Mucosa of rectum (tissue), 2 donors: ENCODE data around the gene ETV6.

ENCODE experiments used
- H3K27ac ChIP-seq, 2 donors: one replicate each; pipeline ENCODE4 v1.7.0; 2013; ENCODE audit warnings: inconsistent platforms in 2 of 2, low read depth in 2 of 2, low read length in 2 of 2
- H3K27me3 ChIP-seq, 2 donors: one replicate each; pipeline ENCODE4 v1.7.0; 2013; ENCODE audit warnings: low read length in 2 of 2; ENCODE audit not compliant: control insufficient read depth in 2 of 2, insufficient read depth in 2 of 2
- H3K36me3 ChIP-seq, 2 donors: one replicate each; pipeline ENCODE4 v1.7.0; 2013; ENCODE audit warnings: low read length in 2 of 2; ENCODE audit not compliant: control insufficient read depth in 2 of 2, insufficient read depth in 2 of 2
- H3K4me1 ChIP-seq, 2 donors: one replicate each; pipeline ENCODE4 v1.7.0; 2013; ENCODE audit warnings: low read length in 2 of 2, mild to moderate bottlenecking in 1 of 2; ENCODE audit not compliant: control insufficient read depth in 2 of 2, insufficient read depth in 2 of 2
- H3K4me3 ChIP-seq, 2 donors: one replicate each; pipeline ENCODE4 v1.7.0; 2013; ENCODE audit warnings: low read length in 2 of 2
- H3K9ac ChIP-seq, 2 donors: one replicate each; pipeline ENCODE4 v1.7.0; 2013; ENCODE audit warnings: low read length in 2 of 2, low read depth in 1 of 2, mild to moderate bottlenecking in 1 of 2
- H3K9me3 ChIP-seq, 2 donors: one replicate each; pipeline ENCODE4 v1.7.0; 2013; ENCODE audit warnings: low read length in 2 of 2; ENCODE audit not compliant: control insufficient read depth in 2 of 2
- donor health status: healthy.
- donor health status: Normal muscosa, but diverticular disease.

The ETV6 gene

DNA sequence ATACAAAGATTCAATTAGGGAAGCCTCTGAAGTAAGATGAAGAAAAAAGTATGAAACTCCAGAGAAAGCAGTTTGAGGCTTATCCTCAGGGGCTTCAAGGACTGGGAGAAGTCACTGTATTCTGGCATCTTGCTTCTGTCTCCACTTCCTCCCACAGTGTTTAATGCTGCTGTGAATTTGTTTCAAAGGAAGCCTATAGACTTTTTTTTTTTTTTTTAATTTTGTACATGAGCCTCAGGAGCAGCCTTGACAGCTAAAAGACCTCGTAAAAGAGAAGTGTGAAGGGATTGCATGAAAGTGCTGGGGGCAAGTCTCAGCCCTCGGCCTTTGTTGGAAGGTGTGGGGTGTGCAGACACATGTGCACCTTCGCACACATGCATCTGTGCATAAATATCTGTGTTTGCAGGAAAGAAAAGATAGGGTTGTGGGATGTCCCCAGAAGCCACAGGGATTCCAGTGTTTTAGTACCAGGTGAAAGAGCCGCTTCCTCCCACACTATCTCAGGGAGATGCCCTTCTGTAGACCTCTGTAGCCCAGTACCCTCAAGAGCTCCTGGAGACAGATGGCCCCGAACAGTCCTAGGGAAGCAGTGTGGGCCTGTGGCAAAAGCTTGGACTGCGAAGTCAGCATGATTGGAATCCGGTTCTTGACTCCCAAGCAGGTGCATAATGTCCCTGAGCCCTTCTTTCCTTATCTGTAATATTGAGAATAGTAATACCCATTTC lies 227.8 kb downstream of the ETV6 start:
- Histone ChIP-seq H3K9me3 (no peaks in the 10 kb centered on the region), H3K36me3 (peaks cover 0 to 2% of the 10 kb centered on the region in 2 donors), H3K9ac (peak overlapping the region in 1 of 2 donors; percentile 46), H3K4me3 (no peak overlapping the region), H3K27me3 (no peaks in the 10 kb centered on the region), H3K27ac (peak overlapping the region; percentile 64 to 79), H3K4me1 (peaks cover 32 to 56% of the 10 kb centered on the region in 2 donors)

- peak overlapping the region; percentile 64 to 79 for H3K27ac ChIP-seq
- H3K27me3 ChIP-seq: no peaks in the 10 kb centered on the region
- no peaks in the 10 kb centered on the region for H3K9me3 ChIP-seq
- peak overlapping the region; percentile 46 to 47 for H3K9ac ChIP-seq
- peak overlapping the region; percentile 6 to 45 for H3K4me3 ChIP-seq
- H3K4me1 ChIP-seq: peaks cover 32 to 64% of the 10 kb centered on the region in 2 donors
- no peaks in the 10 kb centered on the region for H3K36me3 ChIP-seq
Measured at GRCh38 chr12:11877869-11878780, 228.7 kb downstream of the ETV6 start.

- H3K9me3 ChIP-seq: no peaks in the 10 kb centered on the region
- H3K27me3 ChIP-seq: no peaks in the 10 kb centered on the region
- H3K9ac ChIP-seq: no peak overlapping the region
- H3K27ac ChIP-seq: peak overlapping the region; percentile 64 to 79
- H3K4me1 ChIP-seq: peaks cover 39 to 73% of the 10 kb centered on the region in 2 donors
- no peak overlapping the region for H3K4me3 ChIP-seq
- H3K36me3 ChIP-seq: peaks cover 0 to 1% of the 10 kb centered on the region in 2 donors
Measured at GRCh38 chr12:11879306-11879705, 229.8 kb downstream of the ETV6 start.

GRCh38 chr12:11880381-11880780 lies 230.9 kb downstream of the ETV6 start:
- Histone ChIP-seq H3K9me3 (no peaks in the 10 kb centered on the region), H3K27ac (peak overlapping the region in 1 of 2 donors; percentile 88), H3K36me3 (peaks cover 0 to 4% of the 10 kb centered on the region in 2 donors), H3K4me1 (peaks cover 50 to 84% of the 10 kb centered on the region in 2 donors), H3K9ac (no peak overlapping the region), H3K27me3 (no peaks in the 10 kb centered on the region), H3K4me3 (no peak overlapping the region)

DNA sequence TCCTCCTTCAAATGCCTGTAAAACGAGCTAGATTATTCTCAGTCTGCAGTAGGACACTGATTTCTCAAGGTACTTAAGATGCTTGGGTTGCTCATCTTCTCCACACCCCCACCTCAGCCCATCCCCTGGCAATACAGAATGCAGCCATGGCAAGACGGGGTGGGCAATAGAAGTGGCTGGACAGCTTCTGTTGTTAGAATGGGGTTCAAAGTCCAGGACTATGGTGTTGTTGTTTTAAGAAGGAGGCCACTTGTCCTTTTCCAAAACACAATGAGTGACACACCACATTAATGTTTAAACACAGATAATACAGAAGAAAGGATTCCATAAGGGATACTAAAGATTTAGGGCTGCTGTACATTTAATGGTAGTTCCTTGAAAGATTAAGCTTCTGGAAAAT lies 232.4 kb downstream of the ETV6 start:
- Histone ChIP-seq H3K4me3 (peak overlapping the region; percentile 10 to 15), H3K4me1 (peaks cover 48 to 86% of the 10 kb centered on the region in 2 donors), H3K27me3 (no peaks in the 10 kb centered on the region), H3K9me3 (no peaks in the 10 kb centered on the region), H3K27ac (peak overlapping the region; percentile 78 to 88), H3K9ac (no peak overlapping the region), H3K36me3 (peaks cover 3 to 9% of the 10 kb centered on the region in 2 donors)

DNA sequence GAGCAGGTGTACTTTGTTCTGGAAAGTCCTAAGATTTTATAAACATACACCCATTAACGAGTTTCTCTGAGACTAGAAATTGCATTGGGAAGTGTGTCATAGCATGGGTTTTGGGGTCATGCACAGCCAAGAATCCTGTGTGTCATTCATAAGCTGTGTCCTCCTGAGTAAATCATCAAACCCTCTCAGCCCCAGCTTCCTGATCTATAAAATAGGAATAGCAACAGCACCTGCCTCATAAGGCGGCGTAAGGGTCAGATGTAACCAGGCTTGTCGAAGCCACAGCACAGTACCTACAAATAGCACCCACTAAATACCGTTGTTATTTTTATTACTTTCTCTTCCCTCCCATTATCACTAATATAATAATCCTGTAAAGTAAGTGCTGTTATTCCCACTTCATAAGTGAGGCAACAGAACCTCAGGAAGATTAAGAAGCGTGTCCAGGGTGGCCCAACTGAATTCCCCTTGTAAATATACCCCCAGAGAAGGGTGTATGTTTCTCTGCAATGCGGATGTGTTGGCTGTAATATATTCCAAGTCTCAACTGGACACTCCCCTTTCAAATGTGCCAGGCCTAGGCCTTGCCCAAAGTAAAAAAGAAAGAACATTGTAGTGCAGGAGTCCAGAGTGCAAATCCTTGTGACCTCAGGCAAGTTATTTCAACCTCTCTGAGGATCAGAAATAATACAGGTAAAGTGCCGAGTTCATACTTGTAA lies 233.0 kb downstream of the ETV6 start:
- Histone ChIP-seq H3K36me3 (peaks cover 6 to 11% of the 10 kb centered on the region in 2 donors), H3K4me1 (peaks cover 44 to 83% of the 10 kb centered on the region in 2 donors), H3K9me3 (no peaks in the 10 kb centered on the region), H3K4me3 (peak overlapping the region in 1 of 2 donors; percentile 15), H3K27me3 (no peaks in the 10 kb centered on the region), H3K27ac (peak overlapping the region; percentile 78 to 88), H3K9ac (peak overlapping the region in 1 of 2 donors; percentile 52)

DNA sequence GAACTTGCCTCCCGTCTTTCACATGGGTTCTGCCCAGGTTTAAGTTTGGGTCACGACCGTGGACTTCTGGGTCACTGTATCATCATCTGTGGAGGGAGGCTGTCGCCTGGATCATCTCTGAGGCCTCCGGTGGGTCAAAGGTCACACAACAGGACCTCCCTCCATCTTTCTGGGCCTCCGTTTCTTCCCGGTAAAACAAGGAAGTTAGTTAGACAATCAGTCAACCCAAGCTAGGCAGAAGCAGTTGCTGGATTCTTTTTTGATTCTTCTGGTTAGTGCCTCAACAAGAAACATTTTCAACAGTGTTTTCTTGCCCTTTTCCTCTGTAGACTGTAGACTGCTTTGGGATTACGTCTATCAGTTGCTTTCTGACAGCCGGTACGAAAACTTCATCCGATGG lies 234.6 kb downstream of the ETV6 start:
- H3K36me3 ChIP-seq: peaks cover 6 to 20% of the 10 kb centered on the region in 2 donors
- no peak overlapping the region for H3K4me3 ChIP-seq
- no peaks in the 10 kb centered on the region for H3K9me3 ChIP-seq
- H3K27me3 ChIP-seq: no peaks in the 10 kb centered on the region
- peaks cover 31 to 66% of the 10 kb centered on the region in 2 donors for H3K4me1 ChIP-seq
- H3K9ac ChIP-seq: peak overlapping the region in 1 of 2 donors; percentile 21
- H3K27ac ChIP-seq: peak overlapping the region; percentile 78 to 88

- peak overlapping the region in 1 of 2 donors; percentile 8 for H3K4me3 ChIP-seq
- peak overlapping the region in 1 of 2 donors; percentile 32 for H3K9ac ChIP-seq
- H3K27me3 ChIP-seq: no peaks in the 10 kb centered on the region
- H3K36me3 ChIP-seq: peaks cover 6 to 25% of the 10 kb centered on the region in 2 donors
- no peaks in the 10 kb centered on the region for H3K9me3 ChIP-seq
- peak overlapping the region; percentile 78 to 88 for H3K27ac ChIP-seq
- peaks cover 31 to 60% of the 10 kb centered on the region in 2 donors for H3K4me1 ChIP-seq
Measured at GRCh38 chr12:11884706-11885105, 235.2 kb downstream of the ETV6 start.

- Histone ChIP-seq H3K4me3 (peak overlapping the region in 1 of 2 donors; percentile 8), H3K4me1 (peaks cover 31 to 54% of the 10 kb centered on the region in 2 donors), H3K9ac (peak overlapping the region; percentile 32 to 36), H3K36me3 (peaks cover 6 to 25% of the 10 kb centered on the region in 2 donors), H3K27ac (peak overlapping the region; percentile 78 to 88), H3K9me3 (no peaks in the 10 kb centered on the region), H3K27me3 (no peaks in the 10 kb centered on the region)
Measured at GRCh38 chr12:11885261-11886038, 236.0 kb downstream of the ETV6 start.
